Upper lobe of left lung (tissue), 6 donors: Measurements from ENCODE around the gene PRKAG2. TPM values are rescaled to one million over a fixed set of nuclear protein-coding genes. Genes with fewer than 3 reads are reported as not detected.

Experiments
- ATAC-seq, 2 donors: fragments of 200-7000 bp; cut with Tn5 transposase; one replicate each; pipeline ENCODE4 v1.9.1; 2022; ENCODE audit warnings: mild to moderate bottlenecking in 2 of 2, moderate library complexity in 2 of 2; ENCODE audit not compliant: low FRiP score in 2 of 2
- DNase-seq, 2 donors: peaks; one replicate each; pipeline ENCODE4 v3.0.0-alpha.2; 2019 to 2020
- H3K27ac ChIP-seq, 4 donors: fragments of 200-600 bp; sonication (generic); one replicate each; pipeline ENCODE4 v1.5.1; 2016 to 2019
- H3K27me3 ChIP-seq, 4 donors: fragments of 200-600 bp; sonication (generic); one replicate each; pipeline ENCODE4 v1.5.1; 2017 to 2019
- H3K36me3 ChIP-seq, 4 donors: fragments of 200-600 bp; sonication (generic); one replicate each; pipeline ENCODE4 v1.5.1; 2016 to 2019
- H3K4me1 ChIP-seq, 4 donors: fragments of 200-600 bp; sonication (generic); one replicate each; pipeline ENCODE4 v1.5.1; 2018 to 2019
- H3K4me3 ChIP-seq, 4 donors: fragments of 200-600 bp; sonication (generic); one replicate each; pipeline ENCODE4 v1.5.1; 2017 to 2019; ENCODE audit warnings: mild to moderate bottlenecking in 2 of 4, moderate library complexity in 1 of 4
- H3K9me3 ChIP-seq, 4 donors: fragments of 200-600 bp; sonication (generic); one replicate each; pipeline ENCODE4 v1.5.1; 2018 to 2019
- EP300 ChIP-seq, 4 donors: sonication (generic); formaldehyde crosslinking; IDR thresholded peaks; one replicate each; pipeline ENCODE4 v1.5.1; 2017; ENCODE audit warnings: antibody characterized with exemption in 4 of 4, control low read depth in 2 of 4
- POLR2A ChIP-seq, 4 donors: fragments of 450-650 bp; IDR thresholded peaks; one replicate each; pipeline ENCODE4 v1.5.1; 2016 to 2017; ENCODE audit warnings: antibody characterized with exemption in 4 of 4, mild to moderate bottlenecking in 2 of 4
- POLR2AphosphoS5 ChIP-seq, 2 donors: sonication (generic); formaldehyde crosslinking; IDR thresholded peaks; one replicate each; pipeline ENCODE4 v1.5.1; 2017; ENCODE audit warnings: antibody characterized with exemption in 2 of 2
- WGBS, 2 donors: methylation state at CpG; one replicate each; pipeline ENCODE4 v1.1.5; 2017 to 2018; 5-methylcytosine and 5-hydroxymethylcytosine counted together
- total RNA-seq, 6 donors: library from RNA; depleted of rRNA in 4 of 6; stranded (reverse); fragments of >200 nt in 4 of 6; gene quantifications; one replicate each; pipeline versions ENCODE4 v1.1.0 to v1.2.1, GENCODE V29; 2016 to 2021
- TF ChIP-seq, protein P1 (sequence below), 6 experiments: fragments of 450-650 bp in 4 of 6; fragments of 200-600 bp in 2 of 6; sonication (generic) in 2 of 6; IDR thresholded peaks; one replicate each; pipeline ENCODE4 v1.5.1; 2016 to 2019; ENCODE audit warnings: antibody characterized with exemption in 6 of 6
- donor health status: DM: no; HTN: no; CAD: no; lungs with moderate emphysema.
- donor health status: DM: no; HTN: yes; CAD: no; lungs with severe emphysema.

PRKAG2 gene
- total RNA-seq, 6 donors from 2014 or later = 20.6 to 68.1 (median 29.6) TPM

DNA sequence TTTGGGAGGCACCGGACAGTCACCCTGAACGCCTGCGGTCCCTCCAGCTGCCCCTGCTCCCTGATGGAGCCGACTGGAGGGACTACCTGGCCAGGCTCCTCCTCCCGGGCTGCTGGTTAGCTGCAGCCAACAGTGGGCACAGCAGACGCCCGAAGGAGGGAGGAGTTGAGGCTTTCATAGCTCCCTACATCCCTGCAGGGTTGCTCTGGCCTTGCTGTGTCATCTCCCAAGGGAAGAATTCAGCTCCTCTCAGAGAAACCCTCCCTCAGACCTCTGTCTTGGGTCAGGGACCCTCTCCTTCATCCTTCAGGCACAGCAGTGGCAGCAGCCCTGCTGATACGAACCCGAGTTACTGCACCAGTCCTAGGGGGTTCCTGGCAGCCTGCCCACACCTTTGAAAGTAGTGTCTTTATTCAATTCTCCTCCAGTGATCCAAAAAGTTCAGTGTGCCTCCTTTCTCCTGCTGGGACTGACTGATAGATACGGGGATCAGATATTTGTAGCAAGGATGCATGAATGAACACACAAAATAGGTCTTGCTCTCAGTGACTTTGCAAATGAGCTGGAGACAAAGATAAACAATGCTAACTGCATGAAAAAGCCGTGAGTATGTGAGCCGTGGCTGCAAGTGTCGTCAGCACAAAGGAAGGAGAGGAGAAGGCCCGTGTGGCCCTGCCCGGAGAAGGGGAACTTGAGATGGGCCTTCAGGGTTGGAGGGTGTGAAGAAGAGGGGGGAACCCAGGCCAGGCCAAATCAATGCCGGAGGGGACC is 136.6 kb downstream of the PRKAG2 start:
- TF ChIP-seq EP300 (IDR thresholded peaks at IDR 0.05) (no peak), POLR2AphosphoS5 (IDR thresholded peaks at IDR 0.05) (no peak)
- Histone ChIP-seq H3K36me3 (no peaks in the 10 kb centered on the region), H3K27ac (no peak overlapping the region), H3K4me1 (peaks cover 29 to 38% (median 34%) of the 10 kb centered on the region in 4 donors), H3K4me3 (no peak overlapping the region), H3K9me3 (no peaks in the 10 kb centered on the region), H3K27me3 (no peaks in the 10 kb centered on the region)
- ATAC-seq = no peak
- peak in 1 of 2 donors; percentile 34 for DNase-seq
- WGBS, 2 donors = 74 to 82% methylated on average over 9 to 16 of the region's 16 CpGs

DNA sequence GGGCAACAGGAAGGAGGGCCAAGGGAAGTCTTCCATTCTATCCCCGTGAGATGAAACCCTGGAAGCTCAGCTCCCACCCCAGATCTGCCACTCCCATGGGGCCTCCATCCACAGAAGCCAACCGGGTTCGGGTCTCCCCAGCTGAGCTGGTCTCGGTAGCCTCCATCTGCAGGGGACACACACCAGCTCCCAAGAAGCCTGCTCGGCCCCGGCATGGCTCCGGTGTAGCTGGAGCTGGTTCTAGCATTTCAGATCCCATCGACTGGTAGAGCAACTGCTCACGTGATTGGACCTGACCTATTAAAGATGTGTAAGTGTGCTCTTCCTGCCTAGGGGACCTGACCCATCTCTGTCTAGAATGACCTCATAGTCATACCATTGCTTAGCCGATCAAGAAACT is 138.0 kb downstream of the PRKAG2 start:
- Histone ChIP-seq H3K4me1 (peaks cover 22 to 25% (median 23%) of the 10 kb centered on the region in 4 donors), H3K27ac (no peak overlapping the region), H3K4me3 (no peak overlapping the region), H3K9me3 (no peaks in the 10 kb centered on the region), H3K27me3 (no peaks in the 10 kb centered on the region), H3K36me3 (no peaks in the 10 kb centered on the region)
- 86 to 95% methylated on average over 9 to 10 of the region's 10 CpGs for whole genome bisulfite sequencing, 2 donors
- ATAC-seq = no peak
- DNase-seq = no peak
- TF ChIP-seq POLR2A (IDR thresholded peaks at IDR 0.05) (no peak), POLR2AphosphoS5 (IDR thresholded peaks at IDR 0.05) (no peak), EP300 (IDR thresholded peaks at IDR 0.05) (no peak)
- TF ChIP-seq, protein P1, sequence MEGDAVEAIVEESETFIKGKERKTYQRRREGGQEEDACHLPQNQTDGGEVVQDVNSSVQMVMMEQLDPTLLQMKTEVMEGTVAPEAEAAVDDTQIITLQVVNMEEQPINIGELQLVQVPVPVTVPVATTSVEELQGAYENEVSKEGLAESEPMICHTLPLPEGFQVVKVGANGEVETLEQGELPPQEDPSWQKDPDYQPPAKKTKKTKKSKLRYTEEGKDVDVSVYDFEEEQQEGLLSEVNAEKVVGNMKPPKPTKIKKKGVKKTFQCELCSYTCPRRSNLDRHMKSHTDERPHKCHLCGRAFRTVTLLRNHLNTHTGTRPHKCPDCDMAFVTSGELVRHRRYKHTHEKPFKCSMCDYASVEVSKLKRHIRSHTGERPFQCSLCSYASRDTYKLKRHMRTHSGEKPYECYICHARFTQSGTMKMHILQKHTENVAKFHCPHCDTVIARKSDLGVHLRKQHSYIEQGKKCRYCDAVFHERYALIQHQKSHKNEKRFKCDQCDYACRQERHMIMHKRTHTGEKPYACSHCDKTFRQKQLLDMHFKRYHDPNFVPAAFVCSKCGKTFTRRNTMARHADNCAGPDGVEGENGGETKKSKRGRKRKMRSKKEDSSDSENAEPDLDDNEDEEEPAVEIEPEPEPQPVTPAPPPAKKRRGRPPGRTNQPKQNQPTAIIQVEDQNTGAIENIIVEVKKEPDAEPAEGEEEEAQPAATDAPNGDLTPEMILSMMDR (IDR thresholded peaks at IDR 0.05) = no peak

DNA sequence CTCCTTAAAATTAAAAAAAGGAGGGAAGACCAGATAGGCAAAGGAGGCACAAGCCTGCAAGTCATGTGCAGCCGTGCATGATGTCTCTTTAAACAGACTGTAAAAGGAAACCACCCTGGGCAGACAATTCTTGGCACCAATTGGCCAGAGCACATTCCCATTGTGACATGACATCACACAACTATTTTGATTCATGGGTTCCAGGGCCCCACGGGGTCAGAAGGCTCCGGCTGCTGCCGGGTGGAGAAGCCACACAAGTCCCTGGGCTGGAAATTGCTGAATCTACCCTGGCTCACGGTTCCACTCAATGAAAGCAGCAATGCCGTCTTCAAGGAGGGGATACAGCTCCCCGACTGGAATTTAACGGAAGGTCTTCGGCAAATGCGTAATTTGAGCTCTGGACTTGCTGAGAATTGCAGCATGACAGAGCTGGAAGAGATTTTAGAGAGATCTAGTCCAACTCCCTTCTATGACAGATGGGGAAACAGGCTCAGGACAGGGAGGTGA is 140.5 kb downstream of the PRKAG2 start:
- peak overlapping the region in 1 of 4 donors; percentile 7 for H3K27ac ChIP-seq
- H3K27me3 ChIP-seq = no peaks in the 10 kb centered on the region
- peak overlapping the region in 2 of 4 donors; percentile 19 to 31 for H3K4me3 ChIP-seq
- H3K4me1 ChIP-seq = peaks cover 10 to 12% (median 12%) of the 10 kb centered on the region in 4 donors
- 11 to 16% methylated on average over 7 to 10 of the region's 10 CpGs for WGBS, 2 donors
- no peaks in the 10 kb centered on the region for H3K36me3 ChIP-seq
- H3K9me3 ChIP-seq = no peaks in the 10 kb centered on the region
- DNase-seq (peak in 1 of 2 donors; percentile 63), ATAC-seq (peak; percentile 75 to 89)
- TF ChIP-seq EP300 (IDR thresholded peaks at IDR 0.05) (no peak), POLR2AphosphoS5 (IDR thresholded peaks at IDR 0.05) (peak; percentile 27 to 46), POLR2A (IDR thresholded peaks at IDR 0.05) (peak in 1 of 4 donors; percentile 19)
- TF ChIP-seq, protein P1 (IDR thresholded peaks at IDR 0.05) = peak in 2 of 6 experiments; percentile 19 to 27

DNA sequence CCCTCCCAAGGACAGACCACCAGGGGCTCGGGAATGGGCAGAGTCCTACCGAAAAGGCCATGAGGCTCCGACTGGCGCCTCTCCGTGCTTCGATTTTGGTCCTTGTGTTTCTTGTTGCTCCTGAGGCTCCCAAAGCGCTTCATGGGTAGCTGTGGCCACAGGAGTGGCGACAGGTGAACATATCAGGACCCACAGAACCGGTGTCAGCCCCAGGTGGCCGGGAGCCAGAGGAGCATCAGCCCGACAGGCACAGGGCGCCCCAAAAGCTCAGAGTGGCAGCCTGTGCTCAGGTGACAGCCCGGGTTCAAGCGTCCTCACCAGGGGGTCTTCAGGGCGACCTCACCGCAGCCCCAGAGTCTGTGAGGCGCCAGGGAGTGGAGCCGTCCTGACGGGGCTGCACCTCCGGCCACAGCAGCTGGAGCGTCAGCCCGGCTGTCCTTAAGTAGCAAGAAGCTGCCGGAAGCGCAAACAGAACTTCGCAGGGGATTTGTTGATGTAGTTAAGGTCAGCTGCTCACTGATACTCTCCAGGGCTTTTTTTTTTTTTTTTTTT is 141.0 kb downstream of the PRKAG2 start:
- Histone ChIP-seq H3K27ac (peak overlapping the region in 2 of 4 donors; percentile 2 to 23), H3K4me3 (peak overlapping the region in 2 of 4 donors; percentile 19 to 31), H3K27me3 (no peaks in the 10 kb centered on the region), H3K9me3 (no peaks in the 10 kb centered on the region), H3K4me1 (peaks cover 10 to 12% (median 12%) of the 10 kb centered on the region in 4 donors), H3K36me3 (no peaks in the 10 kb centered on the region)
- ATAC-seq (peak; percentile 32 to 44), DNase-seq (no peak)
- 36 to 52% methylated on average over 18 to 19 of the region's 25 CpGs for WGBS, 2 donors
- TF ChIP-seq EP300 (IDR thresholded peaks at IDR 0.05) (no peak), POLR2A (IDR thresholded peaks at IDR 0.05) (no peak), POLR2AphosphoS5 (IDR thresholded peaks at IDR 0.05) (no peak)
- TF ChIP-seq, protein P1 (IDR thresholded peaks at IDR 0.05) = no peak

DNA sequence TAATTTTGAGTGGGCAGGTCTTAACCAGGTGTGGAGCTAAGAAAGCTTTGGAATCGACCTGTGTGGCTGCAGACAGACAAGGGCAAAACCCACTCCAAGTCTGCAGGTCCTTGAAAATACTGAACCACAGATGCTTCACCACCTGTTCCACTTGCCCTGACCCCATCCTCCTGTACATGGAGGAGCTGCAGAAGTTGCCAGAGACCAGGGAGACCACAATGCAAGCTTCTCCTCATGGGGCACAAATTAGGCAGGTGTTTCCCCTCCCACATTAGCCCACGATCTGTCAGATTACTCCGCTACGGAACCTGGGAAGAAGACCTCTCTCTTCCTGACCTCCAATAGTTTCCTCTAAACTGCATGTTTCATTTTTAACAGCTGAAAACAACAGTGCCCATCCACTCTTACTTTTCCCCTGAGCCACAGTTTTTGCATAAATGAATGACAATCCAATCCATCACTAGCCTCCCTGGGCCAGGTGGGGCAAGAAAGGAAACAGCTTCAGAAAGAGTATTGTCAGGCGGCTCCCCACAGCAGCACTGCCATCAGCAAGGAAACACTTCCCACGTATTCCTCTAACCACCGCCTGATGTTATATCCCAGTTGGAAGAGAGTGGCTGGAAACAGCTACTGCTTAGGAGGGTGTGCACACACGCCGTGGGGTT is 141.6 kb downstream of the PRKAG2 start:
- H3K27ac ChIP-seq = no peak overlapping the region
- 75 to 81% methylated on average over 8 to 9 of the region's 9 CpGs for WGBS, 2 donors
- ATAC-seq = no peak

More for the DNA sequence above, 141.6 kb downstream of the PRKAG2 start:
- Histone ChIP-seq H3K4me3 (no peak overlapping the region), H3K36me3 (no peaks in the 10 kb centered on the region), H3K4me1 (peaks cover 10 to 12% (median 12%) of the 10 kb centered on the region in 4 donors), H3K9me3 (no peaks in the 10 kb centered on the region), H3K27me3 (no peaks in the 10 kb centered on the region)
- TF ChIP-seq, protein P1 (IDR thresholded peaks at IDR 0.05) = no peak
- TF ChIP-seq EP300 (IDR thresholded peaks at IDR 0.05) = no peak
- no peak for TF ChIP-seq POLR2A (IDR thresholded peaks at IDR 0.05)
- no peak for TF ChIP-seq POLR2AphosphoS5 (IDR thresholded peaks at IDR 0.05)
- no peak for DNase-seq
